B cell (primary cell): ENCODE measurements around the gene TREML2. TPM values are rescaled to one million over a fixed set of nuclear protein-coding genes. Genes with fewer than 3 reads are reported as not detected.

ENCODE experiments used
- ATAC-seq: fragments of 200-7000 bp; cut with Tn5 transposase; one replicate; pipeline ENCODE4 v1.10.0; 2021; ENCODE audit warnings: low read depth, mild to moderate bottlenecking, moderate number of reproducible peaks, moderate library complexity
- CTCF ChIA-PET: fragments of 350-600 bp; sonication (Branson Sonifier 250); formaldehyde crosslinking; loops from one replicate; lab custom pipeline; 2021; ENCODE audit warnings: antibody characterized with exemption, inconsistent platforms; lab: Charles Lee
- POLR2A ChIA-PET: fragments of 350-600 bp; sonication (Branson Sonifier 250); formaldehyde crosslinking; loops from one replicate; lab custom pipeline; 2021; ENCODE audit warnings: antibody characterized with exemption; lab: Charles Lee
- DNase-seq: peaks from one replicate; pipeline ENCODE4 v3.0.0; 2013
- H2AFZ ChIP-seq: 2 replicates; pipeline ENCODE4 v1.6.1; 2012; ENCODE audit warnings: mild to moderate bottlenecking, low read depth, low read length; ENCODE audit not compliant: insufficient read depth, poor library complexity, severe bottlenecking
- H3K27ac ChIP-seq, 2 donors: 1 replicate in 1 of 2; 2 replicates in 1 of 2; pipeline ENCODE4 v1.5.1; 2012 to 2013; ENCODE audit warnings: low read length in 2 of 2, mild to moderate bottlenecking in 2 of 2, moderate library complexity in 1 of 2
- H3K27me3 ChIP-seq, 4 experiments: fragments of 200-600 bp in 1 of 4; sonication (generic) in 1 of 4; replicated peaks in 1 of 4; 1 replicate in 2 of 4; 2 replicates in 2 of 4; pipeline versions ENCODE4 v1.6.1 to v1.7.0; 2013 to 2016; ENCODE audit warnings: low read length in 3 of 4, mild to moderate bottlenecking in 2 of 4, mixed read lengths in 1 of 4, moderate library complexity in 1 of 4; ENCODE audit not compliant: insufficient read depth in 4 of 4, control insufficient read depth in 3 of 4; ENCODE audit errors: control extremely low read depth in 1 of 4
- H3K36me3 ChIP-seq, 2 experiments: replicated peaks in 1 of 2; 1 replicate in 1 of 2; 2 replicates in 1 of 2; pipeline versions ENCODE4 v1.6.1 to v1.7.1; 2013; ENCODE audit warnings: low read length in 1 of 2; ENCODE audit not compliant: insufficient read depth in 2 of 2, control insufficient read depth in 1 of 2; ENCODE audit errors: control extremely low read depth in 1 of 2, extremely low read depth in 1 of 2
- H3K4me1 ChIP-seq, 2 donors: fragments of 200-600 bp in 1 of 2; sonication (generic) in 1 of 2; 1 replicate in 1 of 2; 2 replicates in 1 of 2; pipeline versions ENCODE4 v1.5.1 to v1.6.1; 2013 to 2017; ENCODE audit warnings: low read length in 2 of 2; ENCODE audit not compliant: control insufficient read depth in 2 of 2, insufficient read depth in 2 of 2
- H3K4me2 ChIP-seq: replicated peaks from 2 replicates; pipeline ENCODE3; 2012; ENCODE audit warnings: mild to moderate bottlenecking, low read depth, low read length; ENCODE audit not compliant: poor library complexity, severe bottlenecking
- H3K4me3 ChIP-seq, 5 experiments: fragments of 200-600 bp in 1 of 5; sonication (generic) in 1 of 5; 1 replicate in 3 of 5; 2 replicates in 2 of 5; pipeline versions ENCODE4 v1.5.1 to v1.7.0; 2011 to 2016; ENCODE audit warnings: low read length in 4 of 5, mild to moderate bottlenecking in 4 of 5, low read depth in 2 of 5, control low read depth in 1 of 5, moderate library complexity in 1 of 5; ENCODE audit not compliant: insufficient read depth in 1 of 5; ENCODE audit errors: control extremely low read depth in 1 of 5, extremely low read depth in 1 of 5
- H3K79me2 ChIP-seq: fragments of 200-600 bp; sonication (generic); one replicate; pipeline ENCODE4 v1.6.0; 2016; ENCODE audit warnings: low read length; ENCODE audit not compliant: control insufficient read depth, insufficient read depth
- H3K9ac ChIP-seq: fragments of 200-600 bp; sonication (generic); 2 replicates; pipeline ENCODE4 v1.6.1; 2017; ENCODE audit warnings: mild to moderate bottlenecking, low read length, moderate library complexity
- H3K9me3 ChIP-seq, 3 donors: one replicate each; pipeline versions ENCODE4 v1.6.1 to v1.7.1; 2013; ENCODE audit warnings: low read length in 2 of 3; ENCODE audit not compliant: control insufficient read depth in 2 of 3, insufficient read depth in 1 of 3; ENCODE audit errors: control extremely low read depth in 1 of 3
- H4K20me1 ChIP-seq: 2 replicates; pipeline ENCODE4 v1.6.0; 2012; ENCODE audit warnings: mild to moderate bottlenecking, low read length; ENCODE audit not compliant: insufficient read depth, control insufficient read depth, poor library complexity, severe bottlenecking
- H3K27ac Mint-ChIP-seq: one replicate; pipeline ENCODE4 v1.8.0; 2021; ENCODE audit warnings: mixed read lengths
- H3K27me3 Mint-ChIP-seq: one replicate; pipeline ENCODE4 v1.8.0; 2021; ENCODE audit warnings: mixed read lengths
- H3K4me1 Mint-ChIP-seq: one replicate; pipeline ENCODE4 v1.8.0; 2021; ENCODE audit warnings: mixed read lengths
- H3K4me3 Mint-ChIP-seq: one replicate; pipeline ENCODE4 v1.8.0; 2021; ENCODE audit warnings: mixed read lengths
- H3K9me3 Mint-ChIP-seq: one replicate; pipeline ENCODE4 v1.8.0; 2022; ENCODE audit warnings: mixed read lengths; ENCODE audit not compliant: insufficient read depth
- EZH2 ChIP-seq: IDR thresholded peaks from 2 replicates; pipeline ENCODE4 v1.6.1; 2012; ENCODE audit warnings: borderline replicate concordance, low read depth, mild to moderate bottlenecking, moderate library complexity, low read length; ENCODE audit not compliant: insufficient read depth, poor library complexity, severe bottlenecking
- WGBS: methylation state at CpG from one replicate; pipeline ENCODE4 v1.1.5; 2013; ENCODE audit warnings: missing lambda C conversion rate; ENCODE audit not compliant: insufficient coverage; 5-methylcytosine and 5-hydroxymethylcytosine counted together
- intact Hi-C: fragments of 100-400 bp; cut with micrococcal nuclease; formaldehyde crosslinking; loops from one replicate; pipeline ENCODE4 v1.10.0; 2022
- polyA plus RNA-seq: library from polyadenylated mRNA; depleted of rRNA; stranded (reverse); fragments of >200 nt; gene quantifications from 2 replicates; pipeline ENCODE4 v1.2.3, GENCODE V29; 2012
- total RNA-seq, 2 donors: library from RNA; stranded (reverse); fragments of 120-200 nt in 1 of 2; gene quantifications; 1 replicate in 1 of 2; 2 replicates in 1 of 2; pipeline versions ENCODE4 v1.2.3 to v1.2.4, GENCODE V29; 2013 to 2022
- TF ChIP-seq, protein P1 (sequence below): fragments of 200-600 bp; IDR thresholded peaks from one replicate; pipeline ENCODE4 v1.8.0; 2022; ENCODE audit warnings: antibody characterized with exemption, mild to moderate bottlenecking

The TREML2 gene
- total and polyA plus RNA-seq, 2 donors (not counting 1 experiment from before 2014, with no cell fraction given), result 9.6 to 51.1 TPM

DNA sequence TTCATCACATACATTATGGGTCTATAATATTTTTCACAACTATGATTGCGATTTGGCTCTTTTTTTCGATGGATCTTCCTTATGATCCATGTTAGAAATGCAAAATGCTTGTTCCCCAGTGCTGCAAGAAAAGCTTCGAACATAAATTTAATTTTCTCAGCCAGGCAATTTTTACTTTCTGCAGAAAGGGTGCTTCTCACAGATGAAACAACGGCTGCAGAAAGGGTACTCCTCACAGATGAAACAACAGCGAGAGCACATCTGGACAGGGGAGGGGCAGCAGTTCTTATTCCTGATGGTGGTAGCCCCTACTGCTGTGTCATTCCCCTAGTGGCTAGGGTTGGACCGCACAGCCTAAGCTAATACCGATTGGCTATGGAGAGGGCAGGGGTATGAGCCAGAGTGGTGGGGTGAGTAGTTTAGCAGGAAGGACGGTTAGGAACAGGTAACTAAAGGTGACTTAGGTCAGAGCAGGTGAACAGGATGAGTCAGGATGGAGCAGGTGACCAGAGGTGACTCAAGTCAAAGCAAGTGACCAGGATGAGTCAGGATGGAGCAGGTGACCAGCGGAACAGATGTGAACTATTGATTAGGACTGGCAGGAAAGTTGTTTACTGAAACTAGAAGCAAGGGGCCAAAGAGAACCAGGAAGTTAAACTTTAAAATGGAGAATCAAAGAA lies 13.8 kb upstream of the TREML2 start:
- Histone ChIP-seq H3K9ac (no peak overlapping the region), H3K4me2 (no peak overlapping the region), H3K27ac (no peak overlapping the region), H3K36me3 (no peaks in the 10 kb centered on the region), H2AFZ (no peak overlapping the region), H4K20me1 (no peaks in the 10 kb centered on the region), H3K4me3 (no peak overlapping the region), H3K79me2 (no peaks in the 10 kb centered on the region), H3K9me3 (peaks cover 3 to 19% (median 5%) of the 10 kb centered on the region in 3 donors), H3K27me3 (no peaks in the 10 kb centered on the region), H3K4me1 (peaks cover 5 to 16% of the 10 kb centered on the region in 2 donors)
- H3K27ac Mint-ChIP-seq, result no peak overlapping the region
- H3K4me1 Mint-ChIP-seq, result peaks cover 20% of the 10 kb centered on the region
- DNase-seq (no peak), ATAC-seq (no peak)
- TF ChIP-seq EZH2, result no peak
- TF ChIP-seq, protein P1, sequence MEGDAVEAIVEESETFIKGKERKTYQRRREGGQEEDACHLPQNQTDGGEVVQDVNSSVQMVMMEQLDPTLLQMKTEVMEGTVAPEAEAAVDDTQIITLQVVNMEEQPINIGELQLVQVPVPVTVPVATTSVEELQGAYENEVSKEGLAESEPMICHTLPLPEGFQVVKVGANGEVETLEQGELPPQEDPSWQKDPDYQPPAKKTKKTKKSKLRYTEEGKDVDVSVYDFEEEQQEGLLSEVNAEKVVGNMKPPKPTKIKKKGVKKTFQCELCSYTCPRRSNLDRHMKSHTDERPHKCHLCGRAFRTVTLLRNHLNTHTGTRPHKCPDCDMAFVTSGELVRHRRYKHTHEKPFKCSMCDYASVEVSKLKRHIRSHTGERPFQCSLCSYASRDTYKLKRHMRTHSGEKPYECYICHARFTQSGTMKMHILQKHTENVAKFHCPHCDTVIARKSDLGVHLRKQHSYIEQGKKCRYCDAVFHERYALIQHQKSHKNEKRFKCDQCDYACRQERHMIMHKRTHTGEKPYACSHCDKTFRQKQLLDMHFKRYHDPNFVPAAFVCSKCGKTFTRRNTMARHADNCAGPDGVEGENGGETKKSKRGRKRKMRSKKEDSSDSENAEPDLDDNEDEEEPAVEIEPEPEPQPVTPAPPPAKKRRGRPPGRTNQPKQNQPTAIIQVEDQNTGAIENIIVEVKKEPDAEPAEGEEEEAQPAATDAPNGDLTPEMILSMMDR, result no peak
- H3K27me3 Mint-ChIP-seq, result no peaks in the 10 kb centered on the region
- H3K4me3 Mint-ChIP-seq, result no peak overlapping the region
- intact Hi-C loops, result no loop called here
- POLR2A ChIA-PET, result no interaction called here
- 99% methylated on average over 9 of the region's 9 CpGs for WGBS
- CTCF ChIA-PET, result no interaction called here
- H3K9me3 Mint-ChIP-seq, result peaks cover 5% of the 10 kb centered on the region

DNA sequence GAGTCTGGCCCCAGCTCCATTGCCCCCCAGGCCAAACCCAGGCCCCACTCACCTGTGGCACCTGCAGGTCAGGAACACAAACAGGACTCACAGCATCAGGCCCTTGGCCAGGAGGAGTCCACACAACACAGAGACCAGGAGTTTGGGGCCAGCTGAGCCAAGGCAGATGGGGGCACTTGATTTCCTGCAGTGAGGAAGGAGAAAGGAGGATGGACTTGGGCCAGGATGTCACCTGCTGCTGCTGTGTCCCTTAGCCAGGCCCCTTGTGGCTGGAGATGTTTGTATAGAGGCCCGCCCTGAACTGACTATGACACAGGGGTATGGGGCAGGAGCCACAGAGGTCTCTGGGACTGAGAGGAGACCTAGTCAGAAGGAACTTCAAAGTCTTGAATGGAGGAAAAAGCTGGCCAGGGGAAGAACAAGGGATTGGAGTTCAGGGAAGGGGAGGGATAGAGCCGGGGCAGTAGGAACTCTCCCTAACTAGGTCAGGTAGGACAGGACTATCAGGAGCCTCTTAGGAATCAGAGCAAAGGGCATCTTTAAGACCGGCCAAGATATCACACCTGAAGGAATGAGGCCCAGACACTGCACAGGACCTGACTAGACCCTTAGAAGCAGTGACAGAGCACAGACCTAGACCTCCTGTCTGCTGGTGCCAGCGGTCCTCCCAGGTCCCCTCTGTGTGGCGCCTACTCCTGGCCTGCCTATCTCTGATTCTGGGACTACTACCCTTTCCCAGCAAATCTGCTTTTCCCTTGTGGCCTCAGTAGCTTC lies 8.8 kb upstream of the TREML2 start:
- Histone ChIP-seq H3K4me1 (peaks cover 31 to 37% of the 10 kb centered on the region in 2 donors), H3K9ac (no peak overlapping the region), H3K9me3 (peaks cover 6 to 11% (median 6%) of the 10 kb centered on the region in 3 donors), H3K27me3 (no peaks in the 10 kb centered on the region), H3K79me2 (no peaks in the 10 kb centered on the region), H4K20me1 (no peaks in the 10 kb centered on the region), H2AFZ (peak overlapping the region; percentile 64), H3K27ac (peak overlapping the region; percentile 77 to 91), H3K4me3 (no peak overlapping the region), H3K4me2 (peak overlapping the region; percentile 71), H3K36me3 (no peaks in the 10 kb centered on the region)
- CTCF ChIA-PET, result interaction anchor here (1.2 to 1.7 kb wide), 2 partner anchors 27 to 95 kb away, joined by 3 to 4 read pairs; no protein-coding TSS in a partner anchor
- DNase-seq, result no peak
- intact Hi-C loops, result no loop called here
- 98% methylated on average over 4 of the region's 5 CpGs for WGBS
- TF ChIP-seq, protein P1, result no peak
- no peak for TF ChIP-seq EZH2
- POLR2A ChIA-PET, result no interaction called here
- Mint-ChIP-seq H3K9me3 (peaks cover 9% of the 10 kb centered on the region), H3K27me3 (no peaks in the 10 kb centered on the region), H3K27ac (peak overlapping the region; percentile 93), H3K4me3 (peak overlapping the region; percentile 61), H3K4me1 (peaks cover 49% of the 10 kb centered on the region)
- no peak for ATAC-seq
